ENCODE data around the gene PARD6B.

- TF ChIP-seq, protein P1, sequence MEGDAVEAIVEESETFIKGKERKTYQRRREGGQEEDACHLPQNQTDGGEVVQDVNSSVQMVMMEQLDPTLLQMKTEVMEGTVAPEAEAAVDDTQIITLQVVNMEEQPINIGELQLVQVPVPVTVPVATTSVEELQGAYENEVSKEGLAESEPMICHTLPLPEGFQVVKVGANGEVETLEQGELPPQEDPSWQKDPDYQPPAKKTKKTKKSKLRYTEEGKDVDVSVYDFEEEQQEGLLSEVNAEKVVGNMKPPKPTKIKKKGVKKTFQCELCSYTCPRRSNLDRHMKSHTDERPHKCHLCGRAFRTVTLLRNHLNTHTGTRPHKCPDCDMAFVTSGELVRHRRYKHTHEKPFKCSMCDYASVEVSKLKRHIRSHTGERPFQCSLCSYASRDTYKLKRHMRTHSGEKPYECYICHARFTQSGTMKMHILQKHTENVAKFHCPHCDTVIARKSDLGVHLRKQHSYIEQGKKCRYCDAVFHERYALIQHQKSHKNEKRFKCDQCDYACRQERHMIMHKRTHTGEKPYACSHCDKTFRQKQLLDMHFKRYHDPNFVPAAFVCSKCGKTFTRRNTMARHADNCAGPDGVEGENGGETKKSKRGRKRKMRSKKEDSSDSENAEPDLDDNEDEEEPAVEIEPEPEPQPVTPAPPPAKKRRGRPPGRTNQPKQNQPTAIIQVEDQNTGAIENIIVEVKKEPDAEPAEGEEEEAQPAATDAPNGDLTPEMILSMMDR (IDR thresholded peaks at IDR 0.05), result no peak
- no peak for TF ChIP-seq EZH2 (IDR thresholded peaks at IDR 0.05; ENCODE audit: borderline replicate concordance, insufficient read depth, low read depth, low read length, poor library complexity, severe bottlenecking)
Measured at GRCh38 chr20:50716518-50716917, 14.9 kb upstream of the PARD6B start.
